Loucy (cell line): ENCODE results near the gene GASK1A.

ENCODE experiments used
- H2AFZ ChIP-seq: fragments of 200-600 bp; sonication (generic); 2 replicates; pipeline ENCODE4 v1.6.0; 2016; ENCODE audit warnings: antibody characterized with exemption, mild to moderate bottlenecking, low read length, moderate library complexity
- H3F3A ChIP-seq: fragments of 200-600 bp; 2 replicates; pipeline ENCODE4 v1.6.0; 2016; ENCODE audit warnings: antibody characterized with exemption, low read depth, mild to moderate bottlenecking
- H3K27me3 ChIP-seq: fragments of 200-600 bp; sonication (generic); 2 replicates; pipeline ENCODE4 v1.6.1; 2014; ENCODE audit warnings: low read length, mild to moderate bottlenecking; ENCODE audit not compliant: insufficient read depth, poor library complexity, severe bottlenecking
- H3K36me3 ChIP-seq: fragments of 200-600 bp; sonication (generic); 2 replicates; pipeline ENCODE4 v1.6.1; 2016; ENCODE audit warnings: low read length; ENCODE audit not compliant: insufficient read depth
- H3K4me1 ChIP-seq: fragments of 200-600 bp; sonication (generic); 2 replicates; pipeline ENCODE4 v1.5.1; 2014; ENCODE audit warnings: low read length, mild to moderate bottlenecking; ENCODE audit not compliant: insufficient read depth, poor library complexity, severe bottlenecking
- H3K4me2 ChIP-seq: fragments of 200-600 bp; sonication (generic); 2 replicates; pipeline ENCODE4 v1.6.0; 2014; ENCODE audit warnings: antibody characterized with exemption, low read length, low read depth, mild to moderate bottlenecking; ENCODE audit not compliant: poor library complexity, severe bottlenecking
- H3K4me3 ChIP-seq: fragments of 200-600 bp; sonication (generic); 2 replicates; pipeline ENCODE4 v1.5.1; 2014; ENCODE audit warnings: low read length, mild to moderate bottlenecking, mixed read lengths; ENCODE audit not compliant: poor library complexity, severe bottlenecking
- H3K79me2 ChIP-seq: fragments of 200-600 bp; sonication (generic); 2 replicates; pipeline ENCODE4 v1.6.1; 2014; ENCODE audit warnings: low read length; ENCODE audit not compliant: insufficient read depth
- H3K9ac ChIP-seq: fragments of 200-600 bp; sonication (generic); 2 replicates; pipeline ENCODE4 v1.6.0; 2014; ENCODE audit warnings: mild to moderate bottlenecking, low read depth, low read length, moderate library complexity; ENCODE audit not compliant: poor library complexity, severe bottlenecking
- H3K9me2 ChIP-seq: fragments of 200-600 bp; sonication (generic); replicated peaks from 2 replicates; pipeline ENCODE4 v1.6.1; 2016; ENCODE audit warnings: low read depth, low read length, mixed read lengths
- H3K9me3 ChIP-seq: fragments of 200-600 bp; sonication (generic); 2 replicates; pipeline ENCODE4 v1.6.1; 2014; ENCODE audit warnings: mild to moderate bottlenecking, antibody characterized with exemption, low read length, low read depth; ENCODE audit not compliant: insufficient read depth
- H4K20me1 ChIP-seq: fragments of 200-600 bp; sonication (generic); 2 replicates; pipeline ENCODE4 v1.6.0; 2014; ENCODE audit warnings: antibody characterized with exemption, low read length, mild to moderate bottlenecking; ENCODE audit not compliant: insufficient read depth, poor library complexity, severe bottlenecking
- EZH2phosphoT487 ChIP-seq: fragments of 200-600 bp; IDR thresholded peaks from 2 replicates; pipeline ENCODE4 v1.6.1; 2018; ENCODE audit warnings: antibody characterized with exemption, mild to moderate bottlenecking, moderate library complexity, borderline replicate concordance
- TF ChIP-seq, protein P1 (sequence below): fragments of 200-600 bp; sonication (generic); conservative IDR thresholded peaks from 2 replicates; pipeline ENCODE4 v1.5.1; 2014; ENCODE audit warnings: mild to moderate bottlenecking, antibody characterized with exemption, low read length

Gene GASK1A

DNA sequence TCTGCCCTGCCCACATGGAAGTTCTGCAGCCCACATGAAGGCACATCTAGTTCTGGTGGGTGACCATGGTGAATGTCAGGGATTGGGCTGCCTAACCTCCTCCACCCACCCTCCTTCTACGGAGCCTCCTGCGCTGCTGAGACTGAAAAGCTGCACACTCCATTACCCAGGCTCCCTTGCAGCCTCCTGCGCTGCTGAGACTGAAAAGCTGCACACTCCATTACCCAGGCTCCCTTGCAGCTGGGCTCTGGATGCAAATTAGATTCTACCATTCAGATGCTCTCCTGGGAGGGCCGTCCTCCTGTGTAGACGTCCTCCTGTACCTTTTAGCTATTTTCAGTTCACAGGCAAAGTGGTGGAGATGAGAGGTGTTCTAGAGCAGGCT is 94.7 kb downstream of the GASK1A start:
- no peaks in the 10 kb centered on the region for H3K9me2 ChIP-seq
- no peaks in the 10 kb centered on the region for H3K9me3 ChIP-seq
- no peaks in the 10 kb centered on the region for H3K4me1 ChIP-seq
- no peak overlapping the region for H3K4me2 ChIP-seq
- no peaks in the 10 kb centered on the region for H3K79me2 ChIP-seq
- no peaks in the 10 kb centered on the region for H3F3A ChIP-seq
- no peak overlapping the region for H3K9ac ChIP-seq
- H3K36me3 ChIP-seq = no peaks in the 10 kb centered on the region; the same call in 1 of the 2 replicates
- TF ChIP-seq EZH2phosphoT487 = no peak
- TF ChIP-seq, protein P1, sequence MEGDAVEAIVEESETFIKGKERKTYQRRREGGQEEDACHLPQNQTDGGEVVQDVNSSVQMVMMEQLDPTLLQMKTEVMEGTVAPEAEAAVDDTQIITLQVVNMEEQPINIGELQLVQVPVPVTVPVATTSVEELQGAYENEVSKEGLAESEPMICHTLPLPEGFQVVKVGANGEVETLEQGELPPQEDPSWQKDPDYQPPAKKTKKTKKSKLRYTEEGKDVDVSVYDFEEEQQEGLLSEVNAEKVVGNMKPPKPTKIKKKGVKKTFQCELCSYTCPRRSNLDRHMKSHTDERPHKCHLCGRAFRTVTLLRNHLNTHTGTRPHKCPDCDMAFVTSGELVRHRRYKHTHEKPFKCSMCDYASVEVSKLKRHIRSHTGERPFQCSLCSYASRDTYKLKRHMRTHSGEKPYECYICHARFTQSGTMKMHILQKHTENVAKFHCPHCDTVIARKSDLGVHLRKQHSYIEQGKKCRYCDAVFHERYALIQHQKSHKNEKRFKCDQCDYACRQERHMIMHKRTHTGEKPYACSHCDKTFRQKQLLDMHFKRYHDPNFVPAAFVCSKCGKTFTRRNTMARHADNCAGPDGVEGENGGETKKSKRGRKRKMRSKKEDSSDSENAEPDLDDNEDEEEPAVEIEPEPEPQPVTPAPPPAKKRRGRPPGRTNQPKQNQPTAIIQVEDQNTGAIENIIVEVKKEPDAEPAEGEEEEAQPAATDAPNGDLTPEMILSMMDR = no peak
- H2AFZ ChIP-seq = no peak overlapping the region
- no peaks in the 10 kb centered on the region for H3K27me3 ChIP-seq
- no peaks in the 10 kb centered on the region for H4K20me1 ChIP-seq
- H3K4me3 ChIP-seq = no peak overlapping the region

DNA sequence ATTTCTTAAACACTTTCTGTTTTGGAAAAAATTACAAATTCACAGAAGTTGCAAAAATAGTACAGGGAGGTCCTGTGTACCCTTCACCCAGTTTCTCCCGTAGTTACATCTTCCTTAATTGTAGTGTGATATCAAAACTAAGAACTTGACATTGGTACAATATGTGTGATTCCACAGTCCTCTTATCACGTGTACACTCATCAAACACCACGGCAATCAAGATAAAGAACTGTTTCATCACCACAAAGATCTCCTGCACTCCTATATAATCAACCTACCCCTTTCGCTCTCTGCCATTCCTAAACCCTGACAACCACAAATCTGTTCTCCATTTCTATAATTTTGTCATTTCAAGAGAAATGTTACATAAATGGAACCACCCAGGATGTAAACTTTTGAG is 95.4 kb downstream of the GASK1A start:
- no peak overlapping the region for H3K9ac ChIP-seq
- no peaks in the 10 kb centered on the region for H3K79me2 ChIP-seq
- H3K9me2 ChIP-seq = no peaks in the 10 kb centered on the region
- no peaks in the 10 kb centered on the region for H4K20me1 ChIP-seq
- TF ChIP-seq EZH2phosphoT487 = no peak
- TF ChIP-seq, protein P1 = no peak
- no peaks in the 10 kb centered on the region for H3K9me3 ChIP-seq
- peaks cover 4% of the 10 kb centered on the region; the same call in 1 of the 2 replicates for H3K36me3 ChIP-seq
- no peak overlapping the region for H2AFZ ChIP-seq
- H3K4me3 ChIP-seq = no peak overlapping the region
- no peak overlapping the region for H3K4me2 ChIP-seq
- no peaks in the 10 kb centered on the region for H3K27me3 ChIP-seq
- H3K4me1 ChIP-seq = no peaks in the 10 kb centered on the region
- H3F3A ChIP-seq = no peaks in the 10 kb centered on the region

DNA sequence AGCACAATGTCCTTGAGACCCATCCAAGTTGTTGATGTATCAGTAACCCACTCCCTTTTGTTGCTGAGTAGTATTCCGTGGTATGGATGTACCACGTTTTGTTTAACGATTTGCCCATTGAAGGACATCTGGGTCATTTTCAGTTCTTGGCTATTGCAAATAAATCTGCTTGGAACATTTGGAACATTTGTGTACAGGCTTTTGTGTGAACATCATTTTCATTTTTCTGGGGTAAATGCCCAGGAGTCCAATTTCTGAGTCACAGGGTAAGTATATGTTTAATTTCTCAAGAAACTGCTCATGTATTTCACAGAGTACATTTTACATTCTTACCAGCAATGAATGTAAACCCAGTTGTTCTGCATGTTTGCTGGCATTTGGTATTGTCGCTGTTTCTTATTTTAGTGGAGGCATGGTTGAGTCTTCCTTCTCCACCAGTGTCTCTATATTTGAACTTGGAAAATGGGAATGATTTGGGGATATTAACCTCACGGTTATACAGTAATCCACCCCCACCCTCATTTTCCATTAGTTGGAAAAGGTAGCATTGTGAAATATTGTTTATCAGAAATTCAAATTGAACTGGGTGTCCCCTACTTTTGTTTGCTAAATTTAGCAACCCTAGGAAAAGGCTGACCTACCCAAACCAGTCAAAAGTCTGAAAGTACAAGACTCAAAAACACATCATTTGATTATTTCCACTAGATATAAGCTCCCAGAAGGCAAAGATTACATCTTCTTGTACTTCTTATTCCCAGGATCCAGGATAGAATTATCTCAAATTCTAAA is 96.0 kb downstream of the GASK1A start:
- no peaks in the 10 kb centered on the region for H3K9me2 ChIP-seq
- no peaks in the 10 kb centered on the region for H3K79me2 ChIP-seq
- no peaks in the 10 kb centered on the region for H3K27me3 ChIP-seq
- H3K9ac ChIP-seq = no peak overlapping the region
- H3K36me3 ChIP-seq = peaks cover 10% of the 10 kb centered on the region; the same call in 1 of the 2 replicates
- no peaks in the 10 kb centered on the region for H3K4me1 ChIP-seq
- no peak overlapping the region for H3K4me3 ChIP-seq
- no peaks in the 10 kb centered on the region for H3K9me3 ChIP-seq
- no peaks in the 10 kb centered on the region for H3F3A ChIP-seq
- no peaks in the 10 kb centered on the region for H4K20me1 ChIP-seq
- H3K4me2 ChIP-seq = no peak overlapping the region
- H2AFZ ChIP-seq = no peak overlapping the region
- TF ChIP-seq, protein P1 = no peak
- TF ChIP-seq EZH2phosphoT487 = no peak
